G401 (cell line): ENCODE data around the gene BAD. TPM values are rescaled to one million over a fixed set of nuclear protein-coding genes. Genes with fewer than 3 reads are reported as not detected.

ENCODE experiments used
- DNase-seq: peaks from one replicate; pipeline ENCODE4 v3.0.0-alpha.2; 2015; ENCODE audit warnings: low spot score
- in situ Hi-C: cut with HindIII; loops from 2 replicates; pipeline ENCODE4 v1.10.0; 2016; ENCODE audit warnings: low sequenced_read_pairs, mixed read lengths
- total RNA-seq: library from RNA; depleted of rRNA; stranded (reverse); fragments of >200 nt; shearing (Covaris generic); gene quantifications from 2 replicates; pipeline ENCODE4 v1.2.3, GENCODE V29; 2014

BAD gene
- total RNA-seq, 1 experiment from 2014 or later, result 146 TPM

GRCh38 chr11:64238076-64238475 lies 46.4 kb downstream of the BAD start:
- in situ Hi-C loops, result no loop called here

DNA sequence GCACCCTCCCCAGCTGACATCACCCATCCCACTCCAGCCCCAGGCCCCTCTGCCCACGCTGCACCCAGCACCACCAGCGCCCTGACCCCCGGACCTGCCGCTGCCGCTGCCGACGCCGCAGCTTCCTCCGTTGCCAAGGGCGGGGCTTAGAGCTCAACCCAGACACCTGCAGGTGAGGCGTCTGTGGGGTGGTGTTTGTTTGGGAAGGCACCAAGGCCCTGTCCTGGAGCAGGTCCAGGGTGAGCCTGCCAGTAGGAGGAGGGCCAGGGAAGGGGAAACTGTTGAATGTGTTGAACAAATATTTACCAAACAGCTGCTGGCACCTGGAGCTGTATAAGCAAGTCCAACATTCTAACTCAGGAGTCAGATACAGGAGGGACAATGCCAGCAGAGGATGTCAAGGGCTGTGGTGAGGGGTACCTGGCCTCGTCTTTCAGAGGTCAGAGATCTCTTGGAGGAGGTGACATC lies 46.9 kb downstream of the BAD start:
- in situ Hi-C loops, result no loop called here
- no peak for DNase-seq

More at GRCh38 chr11:64238076-64238475, 46.4 kb downstream of the BAD start:
- no peak for DNase-seq

DNA sequence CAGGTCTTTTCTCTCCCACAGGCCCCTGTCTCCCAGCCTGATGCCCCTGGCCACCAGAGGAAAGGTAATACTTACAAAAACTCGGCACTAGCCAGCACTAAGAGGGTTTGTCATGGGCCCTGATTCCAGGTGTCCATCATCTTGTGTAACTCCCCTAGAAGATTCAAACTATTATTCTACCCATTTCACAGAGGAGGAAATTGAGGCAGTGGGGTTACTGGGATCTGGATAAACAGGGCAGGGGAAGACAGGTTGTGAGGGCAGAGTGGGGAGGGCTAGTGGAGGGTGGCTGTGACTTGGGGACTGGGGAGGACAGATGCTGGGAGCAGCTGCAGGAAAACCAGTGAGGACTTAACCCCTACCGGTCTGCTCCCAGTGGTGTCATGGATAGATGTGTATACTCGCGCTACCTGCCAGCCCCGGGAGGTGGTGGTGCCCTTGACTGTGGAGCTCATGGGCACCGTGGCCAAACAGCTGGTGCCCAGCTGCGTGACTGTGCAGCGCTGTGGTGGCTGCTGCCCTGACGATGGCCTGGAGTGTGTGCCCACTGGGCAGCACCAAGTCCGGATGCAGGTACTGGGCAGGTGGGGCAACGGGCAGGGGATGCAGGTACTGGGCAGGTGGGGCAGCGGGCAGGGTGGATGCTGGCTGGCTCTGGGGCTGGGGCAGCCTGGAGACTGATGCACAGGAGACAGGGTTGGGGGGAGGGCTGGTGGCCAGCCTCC lies 48.9 kb downstream of the BAD start:
- in situ Hi-C loops, result no loop called here
- no peak for DNase-seq

- in situ Hi-C loops, result no loop called here
Observed at GRCh38 chr11:64234647-64235379, 49.7 kb downstream of the BAD start.

DNA sequence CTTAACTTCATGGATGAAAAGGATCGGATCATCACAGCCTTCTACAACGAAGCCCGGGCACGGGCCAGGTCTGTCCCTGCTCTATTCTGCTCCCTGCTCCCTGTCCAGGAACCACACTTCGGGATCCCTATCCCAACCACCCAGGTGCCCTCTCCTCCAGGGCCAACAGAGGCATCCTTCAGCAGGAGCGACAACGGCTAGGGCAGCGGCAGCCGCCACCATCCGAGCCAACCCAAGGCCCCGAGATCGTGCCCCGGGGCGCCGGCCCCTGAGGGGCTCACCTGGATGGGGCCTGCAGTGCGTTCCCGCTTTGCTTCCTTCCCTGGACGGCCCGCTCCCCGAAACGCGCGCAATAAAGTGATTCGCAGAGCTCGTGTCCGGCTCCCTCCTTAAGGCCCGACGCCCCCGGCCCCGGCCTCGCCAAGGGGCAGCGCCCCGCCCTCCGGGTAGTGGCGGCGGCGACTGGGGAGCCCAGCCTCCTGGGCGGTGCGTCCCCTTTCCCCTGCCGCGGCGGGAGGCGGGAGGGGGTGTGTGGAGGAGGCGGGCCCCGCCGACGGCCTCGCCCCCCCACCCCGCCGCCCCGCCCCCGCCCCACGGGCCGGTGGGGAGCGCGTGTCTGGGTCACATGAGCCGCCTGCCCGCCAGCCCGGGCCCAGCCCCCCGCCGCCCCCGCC lies 50.4 kb downstream of the BAD start, which contains the start of gene VEGFB:
TSS of gene VEGFB (plus strand) at position 672 of the 674 bp plus-strand sequence. CDS start 250 bp downstream, outside the sequence.
- in situ Hi-C loops, result no loop called here
- DNase-seq, result no peak

More at GRCh38 chr11:64234647-64235379, 49.7 kb downstream of the BAD start:
- DNase-seq, result no peak

DNA sequence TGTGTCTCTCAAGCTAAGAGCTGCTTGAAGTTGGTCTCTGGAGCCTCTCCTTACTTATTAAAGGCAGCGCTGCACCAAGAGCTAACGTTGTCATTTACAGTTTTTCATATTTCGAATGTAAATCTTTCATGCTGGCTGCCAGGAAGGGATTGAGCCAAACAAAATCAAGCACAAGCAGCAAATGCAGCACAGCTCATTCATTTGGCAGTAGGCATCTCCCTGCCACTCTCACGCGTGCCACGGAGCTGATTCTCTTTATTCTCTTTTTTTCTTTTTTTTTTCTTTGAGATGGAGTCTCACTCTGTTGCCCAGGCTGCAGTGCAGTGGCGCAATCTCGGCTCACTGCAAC lies 51.5 kb downstream of the BAD start:
- no peak for DNase-seq
- in situ Hi-C loops, result no loop called here

DNA sequence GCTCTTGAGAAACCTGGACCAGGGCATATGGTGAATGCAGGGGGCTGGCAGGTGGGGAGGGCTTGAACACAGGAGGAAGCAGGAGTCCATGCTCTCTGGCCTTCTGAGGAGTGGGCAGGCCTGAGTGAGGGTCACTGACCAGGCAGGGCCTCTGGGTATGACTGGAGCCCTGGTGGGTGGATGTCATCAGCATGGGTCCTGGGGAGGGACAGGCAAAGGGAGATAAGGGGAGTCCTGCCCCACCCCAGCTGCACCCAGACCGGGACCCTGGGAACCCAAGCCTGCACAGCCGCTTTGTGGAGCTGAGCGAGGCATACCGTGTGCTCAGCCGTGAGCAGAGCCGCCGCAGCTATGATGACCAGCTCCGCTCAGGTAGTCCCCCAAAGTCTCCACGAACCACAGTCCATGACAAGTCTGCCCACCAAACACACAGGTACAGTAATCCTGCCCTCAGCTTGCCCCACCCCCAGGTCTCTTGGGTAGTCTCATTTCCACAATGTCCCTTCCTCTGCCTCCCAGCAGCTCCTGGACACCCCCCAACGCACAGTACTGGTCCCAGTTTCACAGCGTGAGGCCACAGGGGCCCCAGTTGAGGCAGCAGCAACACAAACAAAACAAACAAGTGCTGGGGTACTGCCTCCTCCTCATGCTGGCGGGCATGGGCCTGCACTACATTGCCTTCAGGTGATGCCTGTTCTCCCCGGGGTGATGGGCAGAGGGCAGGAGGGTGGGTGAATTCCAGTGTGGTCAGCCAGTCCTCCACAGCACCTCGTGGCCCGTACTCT lies 52.1 kb downstream of the BAD start:
- no peak for DNase-seq
- in situ Hi-C loops, result no loop called here

DNA sequence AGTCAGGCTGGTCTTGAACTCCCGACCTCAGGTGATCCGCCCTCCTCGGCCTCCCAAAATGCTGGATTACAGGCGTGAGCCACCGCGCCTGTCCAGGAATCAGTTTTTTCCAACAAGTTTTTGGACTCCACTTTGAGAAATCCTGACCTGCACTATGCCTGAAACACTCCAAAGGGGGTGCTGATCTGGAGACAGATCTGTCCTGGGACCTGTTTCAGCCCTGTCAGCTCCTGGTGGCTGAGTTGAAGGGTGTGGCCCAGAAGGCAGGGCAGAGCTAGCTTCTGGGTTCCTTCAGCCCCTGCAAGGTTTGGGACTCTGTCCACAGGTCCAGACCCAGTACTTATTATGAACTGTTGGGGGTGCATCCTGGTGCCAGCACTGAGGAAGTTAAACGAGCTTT lies 52.9 kb downstream of the BAD start:
- no peak for DNase-seq
- in situ Hi-C loops, result no loop called here

DNA sequence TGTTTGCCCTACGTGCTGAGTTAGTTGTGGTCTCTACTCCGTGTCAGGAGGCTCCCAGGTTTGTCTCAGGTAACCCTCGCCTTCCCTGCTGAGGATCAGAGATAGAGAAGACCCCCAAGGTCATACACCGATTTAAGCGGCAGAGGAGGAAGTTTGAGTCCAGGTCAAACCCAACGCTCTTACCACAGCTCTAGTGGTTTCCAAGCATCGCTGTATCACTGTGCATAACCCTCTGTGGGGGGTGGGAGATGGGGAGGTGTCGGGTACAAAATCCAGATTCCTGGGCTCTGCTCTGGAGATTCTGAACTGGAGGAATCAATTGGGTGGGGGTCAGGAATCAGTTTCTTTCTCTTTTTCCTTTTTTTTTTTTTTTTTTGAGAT lies 53.5 kb downstream of the BAD start:
- in situ Hi-C loops, result no loop called here
- DNase-seq, result no peak

DNA sequence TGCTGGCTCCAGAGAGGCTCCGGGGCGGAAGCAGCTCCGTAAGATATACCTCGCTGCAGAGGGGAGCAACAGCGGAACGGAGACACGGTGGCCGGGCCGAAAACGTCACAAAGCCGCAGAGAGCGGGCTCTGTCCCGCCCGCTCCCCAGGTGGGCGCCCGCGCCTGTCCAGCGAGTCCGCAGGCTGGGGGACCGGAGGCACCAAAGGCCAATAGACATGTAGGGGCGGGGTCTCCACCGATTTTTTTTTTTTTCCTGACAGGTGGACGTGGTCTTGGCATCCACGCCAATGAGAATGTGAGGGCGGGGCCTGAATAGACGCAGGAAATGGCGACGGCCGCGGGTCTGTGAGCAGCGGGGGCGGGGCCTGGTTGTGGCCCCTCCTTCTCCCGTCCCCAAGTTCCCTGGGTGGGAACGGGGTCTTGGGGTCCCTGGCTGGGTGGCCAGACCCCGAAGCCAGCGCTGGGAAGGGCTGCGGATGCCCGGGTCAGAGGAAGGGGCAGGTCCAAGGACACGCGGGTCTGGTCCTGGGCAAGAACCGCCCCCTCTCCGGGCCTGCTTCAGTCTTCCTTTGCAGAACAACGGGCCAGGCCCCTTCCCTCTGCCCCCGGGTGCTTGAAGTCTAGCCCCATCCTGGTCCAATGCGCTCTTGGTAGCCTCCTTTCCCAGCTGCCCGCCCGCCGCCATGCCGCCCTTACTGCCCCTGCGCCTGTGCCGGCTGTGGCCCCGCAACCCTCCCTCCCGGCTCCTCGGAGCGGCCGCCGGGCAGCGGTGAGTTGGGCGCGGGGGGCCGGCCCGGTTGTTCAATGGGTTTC lies 54.1 kb downstream of the BAD start, which contains the start of gene DNAJC4:
TSS of gene DNAJC4 (plus strand) at position 378 of the 814 bp plus-strand sequence. CDS start at position 685, 307 bp downstream.
- DNase-seq, result peak; percentile 98
- in situ Hi-C loops, result no loop called here

DNA sequence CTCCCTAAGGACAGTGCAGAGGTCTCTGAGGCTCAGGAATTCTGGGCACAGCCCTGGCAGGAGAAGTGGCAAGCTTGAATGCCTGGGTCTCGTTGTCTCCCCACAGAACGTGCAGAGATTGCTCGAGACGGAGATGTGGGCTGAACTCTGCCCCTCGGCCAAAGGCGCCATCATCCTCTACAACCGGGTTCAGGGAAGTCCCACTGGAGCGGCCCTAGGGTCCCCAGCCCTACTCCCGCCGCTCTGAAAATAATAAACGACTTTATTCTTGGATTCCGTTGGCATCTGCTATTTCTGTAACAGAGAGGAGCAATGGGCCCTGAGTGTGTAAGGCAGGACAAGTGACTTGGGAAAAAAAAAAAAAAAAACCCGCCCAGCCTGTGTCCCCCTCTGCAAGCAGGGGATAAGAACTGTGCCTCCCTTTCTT lies 54.7 kb downstream of the BAD start:
- DNase-seq, result no peak
- in situ Hi-C loops, result no loop called here

DNA sequence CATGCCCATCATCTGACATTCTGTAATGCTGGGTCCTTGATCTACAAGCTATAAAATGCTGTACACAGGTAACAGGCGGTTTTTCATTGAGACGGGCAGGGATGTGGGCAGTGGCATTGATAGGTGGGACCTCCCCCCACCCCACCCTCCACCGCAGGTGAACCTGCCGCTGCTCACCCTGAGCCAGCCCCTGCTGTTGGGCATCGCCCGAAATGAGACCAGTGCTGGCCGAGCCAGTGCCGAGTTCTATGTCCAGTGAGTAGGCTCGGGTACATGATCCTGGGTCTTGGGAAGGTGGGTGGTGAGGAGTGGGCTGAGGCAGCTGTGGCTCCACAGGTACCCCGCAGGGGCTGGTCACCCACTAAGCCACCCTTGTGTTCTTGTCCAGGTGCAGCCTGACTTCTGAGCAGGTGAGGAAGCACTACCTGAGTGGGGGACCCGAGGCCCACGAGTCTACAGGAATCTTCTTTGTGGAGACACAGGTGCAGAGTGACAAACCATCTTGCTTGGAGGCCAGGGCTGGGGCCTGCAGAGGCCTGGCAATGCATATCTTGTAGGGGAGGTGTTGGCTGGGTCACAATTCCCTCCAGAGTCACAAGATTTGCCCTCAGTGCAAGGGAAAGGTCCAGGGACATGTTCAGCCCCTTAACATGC lies 55.2 kb downstream of the BAD start:
- DNase-seq, result no peak
- in situ Hi-C loops, result no loop called here

GRCh38 chr11:64227405-64227956 lies 57.0 kb downstream of the BAD start:
- no peak for DNase-seq
- in situ Hi-C loops, result no loop called here

- no peak for DNase-seq
- in situ Hi-C loops, result no loop called here
Observed at GRCh38 chr11:64226507-64227051, 57.9 kb downstream of the BAD start.

DNA sequence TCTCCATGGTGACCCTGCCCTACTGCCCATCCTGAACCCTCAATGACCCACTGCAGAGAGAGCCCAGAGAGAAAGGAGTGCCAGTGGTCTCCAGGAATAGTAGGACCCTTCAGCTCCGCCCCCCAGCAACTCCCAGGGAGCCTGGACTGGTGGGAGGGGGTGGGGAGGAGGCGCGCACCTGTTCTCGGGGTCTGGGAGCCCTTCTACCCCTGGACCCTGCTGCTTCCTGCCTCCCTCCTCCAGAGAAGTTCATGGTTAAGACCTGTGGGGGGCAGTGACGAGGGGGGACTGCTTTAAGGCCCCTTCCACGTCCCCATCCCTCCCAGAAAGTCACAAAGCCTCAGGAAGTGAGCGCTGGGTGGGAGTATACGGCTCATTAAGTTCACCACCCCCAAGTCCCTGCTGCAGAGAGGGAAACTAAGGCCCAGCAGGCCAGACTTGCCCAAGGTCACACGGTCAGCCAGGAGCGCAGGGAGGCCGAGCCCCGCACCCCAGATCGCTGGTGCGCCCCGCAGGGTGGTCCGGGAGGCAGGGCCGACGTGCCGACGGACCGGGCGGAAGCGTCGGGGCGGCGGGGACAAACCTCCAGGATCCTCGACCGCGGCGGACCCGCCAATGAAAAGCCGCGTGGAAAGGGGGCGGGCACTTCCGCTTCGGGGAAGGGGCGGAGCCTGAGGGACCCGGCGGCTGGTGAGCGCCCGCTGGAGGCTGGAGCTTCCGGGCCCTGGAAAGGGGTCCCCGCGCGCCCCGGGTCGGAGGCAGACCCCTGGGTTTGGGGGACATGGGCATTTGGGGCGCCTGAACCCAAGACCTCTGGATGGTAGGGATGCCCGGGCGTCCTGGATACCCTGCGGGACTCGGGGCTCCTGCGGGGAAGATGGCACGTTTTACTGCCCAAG lies 58.6 kb downstream of the BAD start, which contains the start of the genes NUDT22 and TRPT1:
TSS of gene NUDT22 (plus strand) at position 667 of the 899 bp plus-strand sequence. CDS start 379 bp downstream, outside the sequence.
TSS of gene TRPT1 (minus strand) at position 579 of the 899 bp plus-strand sequence. CDS start at position 253, 326 bp downstream.
- in situ Hi-C loops, result no loop called here
- peak; percentile 85 for DNase-seq
